Lower leg skin (tissue), 4 donors: ENCODE measurements around the gene NGLY1. TPM values are rescaled to one million over a fixed set of nuclear protein-coding genes. Genes with fewer than 3 reads are reported as not detected.

Experiments used
- DNase-seq, 2 donors: peaks; one replicate each; pipeline ENCODE4 v3.0.0-alpha.2; 2019; ENCODE audit warnings: low spot score in 2 of 2
- H3K4me3 ChIP-seq: fragments of 200-600 bp; sonication (generic); 2 replicates; pipeline ENCODE4 v1.5.1; 2017; ENCODE audit warnings: mild to moderate bottlenecking, low read depth; ENCODE audit not compliant: poor library complexity, severe bottlenecking
- POLR2A ChIP-seq, 2 donors: fragments of 450-650 bp; IDR thresholded peaks; one replicate each; pipeline ENCODE4 v1.6.1; 2016 to 2017; ENCODE audit warnings: antibody characterized with exemption in 2 of 2, mild to moderate bottlenecking in 1 of 2, moderate library complexity in 1 of 2
- WGBS, 2 donors: methylation state at CpG; one replicate each; pipeline ENCODE4 v1.1.5; 2018; 5-methylcytosine and 5-hydroxymethylcytosine counted together
- intact Hi-C: fragments of 100-400 bp; cut with DNase I; formaldehyde crosslinking; loops from one replicate; pipeline ENCODE4 v1.15.0; 2023; ENCODE audit warnings: low total_unique reads
- total RNA-seq, 4 donors: library from RNA; depleted of rRNA; stranded (reverse); fragments of >200 nt; gene quantifications; one replicate each; pipeline ENCODE4 v1.1.0, GENCODE V29; 2016
- TF ChIP-seq, protein P1 (sequence below), 3 donors: fragments of 450-650 bp; IDR thresholded peaks; one replicate each; pipeline ENCODE4 v1.5.1; 2016; ENCODE audit warnings: antibody characterized with exemption in 3 of 3, mild to moderate bottlenecking in 3 of 3, moderate library complexity in 2 of 3

The NGLY1 gene
- total RNA-seq, 4 donors from 2014 or later, result 10.2 to 21.1 (median 17.0) TPM

DNA sequence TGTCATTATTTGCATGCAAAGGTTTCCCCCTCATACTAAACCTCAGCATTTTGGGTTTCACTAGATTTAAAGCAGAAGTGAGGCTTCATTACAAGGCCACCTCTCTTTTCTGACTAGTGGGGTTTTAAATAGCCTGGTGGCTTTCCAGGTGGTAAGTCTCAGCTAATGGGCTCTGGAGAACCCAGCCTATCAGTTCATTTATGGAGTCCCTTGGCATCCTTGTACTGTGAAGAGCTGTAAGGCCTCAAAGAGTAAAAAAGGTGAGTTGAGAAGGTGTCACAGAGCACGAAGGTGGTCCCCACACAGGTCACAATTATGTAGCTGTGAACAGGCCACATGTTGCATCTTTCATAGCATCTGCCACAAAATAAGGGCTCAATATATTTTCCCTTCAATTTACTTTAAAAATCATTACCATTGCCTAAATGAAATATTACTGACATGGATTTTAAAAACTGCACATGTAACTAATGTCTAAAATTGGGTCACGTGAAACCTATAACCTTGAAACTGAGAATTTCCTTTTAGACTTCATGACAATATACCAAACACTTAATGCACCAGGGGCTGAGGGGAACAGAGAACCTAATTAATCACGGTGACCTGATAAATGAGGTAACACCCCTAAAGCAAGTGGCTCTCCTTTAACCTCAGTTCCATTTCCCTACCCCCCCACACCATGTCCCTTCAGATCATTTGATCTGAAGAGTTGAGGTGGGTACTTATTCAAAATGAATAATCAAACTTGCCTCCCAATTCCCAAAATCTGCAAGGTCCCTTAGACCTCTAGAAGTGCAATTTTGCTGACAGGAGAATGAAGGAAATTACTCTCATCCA, 1.3 kb downstream of the NGLY1 start:
- TF ChIP-seq, protein P1, sequence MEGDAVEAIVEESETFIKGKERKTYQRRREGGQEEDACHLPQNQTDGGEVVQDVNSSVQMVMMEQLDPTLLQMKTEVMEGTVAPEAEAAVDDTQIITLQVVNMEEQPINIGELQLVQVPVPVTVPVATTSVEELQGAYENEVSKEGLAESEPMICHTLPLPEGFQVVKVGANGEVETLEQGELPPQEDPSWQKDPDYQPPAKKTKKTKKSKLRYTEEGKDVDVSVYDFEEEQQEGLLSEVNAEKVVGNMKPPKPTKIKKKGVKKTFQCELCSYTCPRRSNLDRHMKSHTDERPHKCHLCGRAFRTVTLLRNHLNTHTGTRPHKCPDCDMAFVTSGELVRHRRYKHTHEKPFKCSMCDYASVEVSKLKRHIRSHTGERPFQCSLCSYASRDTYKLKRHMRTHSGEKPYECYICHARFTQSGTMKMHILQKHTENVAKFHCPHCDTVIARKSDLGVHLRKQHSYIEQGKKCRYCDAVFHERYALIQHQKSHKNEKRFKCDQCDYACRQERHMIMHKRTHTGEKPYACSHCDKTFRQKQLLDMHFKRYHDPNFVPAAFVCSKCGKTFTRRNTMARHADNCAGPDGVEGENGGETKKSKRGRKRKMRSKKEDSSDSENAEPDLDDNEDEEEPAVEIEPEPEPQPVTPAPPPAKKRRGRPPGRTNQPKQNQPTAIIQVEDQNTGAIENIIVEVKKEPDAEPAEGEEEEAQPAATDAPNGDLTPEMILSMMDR (IDR thresholded peaks at IDR 0.05), result no peak
- no peak for TF ChIP-seq POLR2A (IDR thresholded peaks at IDR 0.05)
- H3K4me3 ChIP-seq, result peak overlapping the region; percentile 79
- intact Hi-C loops, result no loop called here
- 58 to 65% methylated on average over 3 of the region's 3 CpGs for WGBS, 2 donors
- no peak for DNase-seq

DNA sequence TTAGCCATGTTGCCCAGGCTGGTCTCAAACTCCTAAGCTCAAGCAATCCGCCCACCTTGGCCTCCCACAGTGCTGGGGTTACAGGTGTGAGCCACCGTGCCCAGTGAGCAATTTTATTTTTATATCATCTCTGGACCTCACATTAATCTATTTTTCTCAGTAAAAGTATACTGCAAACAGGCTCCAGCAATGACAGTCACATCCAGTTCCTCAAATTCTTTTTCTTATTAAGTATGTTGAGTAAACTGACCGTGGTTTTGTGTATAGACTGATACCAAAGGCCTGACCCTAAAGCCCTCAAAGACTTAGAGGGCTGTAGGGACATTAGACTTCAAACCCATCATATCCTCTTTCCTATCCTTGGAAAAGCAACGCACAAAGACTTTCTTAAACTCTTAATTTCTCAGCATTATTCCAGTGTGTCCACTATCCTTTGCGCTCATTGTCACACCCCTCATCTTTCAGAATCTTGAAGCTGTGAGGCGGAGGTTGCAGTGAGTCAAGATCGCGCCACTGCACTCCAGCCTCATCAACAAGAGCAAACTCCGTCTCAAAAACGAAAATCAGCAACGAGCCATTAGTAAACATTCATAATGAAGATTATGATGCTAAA, 2.0 kb downstream of the NGLY1 start:
- WGBS, 2 donors, result 93 to 95% methylated on average over 11 of the region's 11 CpGs
- DNase-seq, result no peak
- no peak overlapping the region for H3K4me3 ChIP-seq
- no peak for TF ChIP-seq POLR2A (IDR thresholded peaks at IDR 0.05)
- TF ChIP-seq, protein P1 (IDR thresholded peaks at IDR 0.05), result no peak
- intact Hi-C loops, result no loop called here

DNA sequence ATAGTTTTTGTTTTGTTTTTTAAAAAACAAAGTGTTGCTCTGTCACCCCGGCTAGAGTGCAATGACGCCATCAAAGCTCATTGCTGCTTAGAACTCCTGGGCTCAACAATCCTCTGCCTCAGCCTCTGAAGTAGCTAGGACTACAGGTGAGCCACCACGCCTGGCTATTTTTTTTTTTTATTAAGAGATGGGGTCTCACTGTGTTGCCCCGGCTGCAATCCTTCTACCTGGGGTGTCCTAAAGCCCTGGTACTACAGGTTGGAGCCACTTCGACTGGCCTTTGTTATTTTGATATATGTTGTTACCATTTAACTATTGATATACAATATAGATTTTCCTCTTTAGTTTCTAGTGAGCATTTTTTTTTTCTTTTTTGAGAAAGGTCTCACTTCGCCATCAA, 2.6 kb downstream of the NGLY1 start:
- 94 to 96% methylated on average over 6 of the region's 6 CpGs for WGBS, 2 donors

DNA sequence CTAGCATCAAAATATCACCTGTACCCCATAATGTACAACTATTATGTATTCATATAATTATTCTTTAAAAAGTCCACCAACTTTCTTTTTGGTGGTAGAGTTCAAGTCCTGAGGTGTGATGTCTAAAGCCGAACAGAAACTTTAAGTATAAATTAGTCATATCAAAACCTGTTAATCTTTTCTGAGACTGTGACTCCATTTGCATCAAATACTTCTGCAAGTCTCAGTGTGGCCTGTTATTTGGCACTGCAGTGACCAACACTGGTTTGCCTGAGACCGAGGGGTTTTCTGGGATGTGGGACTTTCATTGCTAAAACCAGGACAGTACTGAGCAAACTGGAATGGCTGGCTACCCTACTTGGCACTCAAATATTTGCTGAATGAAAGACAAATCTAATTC, 7.3 kb downstream of the NGLY1 start:
- TF ChIP-seq POLR2A (IDR thresholded peaks at IDR 0.05), result no peak
- TF ChIP-seq, protein P1 (IDR thresholded peaks at IDR 0.05), result no peak
- 85 to 95% methylated on average over 2 of the region's 2 CpGs for WGBS, 2 donors
- DNase-seq, result no peak
- intact Hi-C loops, result no loop called here
- no peak overlapping the region for H3K4me3 ChIP-seq

More for the DNA sequence above, 2.6 kb downstream of the NGLY1 start:
- intact Hi-C loops, result no loop called here
- TF ChIP-seq, protein P1 (IDR thresholded peaks at IDR 0.05), result no peak
- TF ChIP-seq POLR2A (IDR thresholded peaks at IDR 0.05), result no peak
- DNase-seq, result no peak
- H3K4me3 ChIP-seq, result no peak overlapping the region

DNA sequence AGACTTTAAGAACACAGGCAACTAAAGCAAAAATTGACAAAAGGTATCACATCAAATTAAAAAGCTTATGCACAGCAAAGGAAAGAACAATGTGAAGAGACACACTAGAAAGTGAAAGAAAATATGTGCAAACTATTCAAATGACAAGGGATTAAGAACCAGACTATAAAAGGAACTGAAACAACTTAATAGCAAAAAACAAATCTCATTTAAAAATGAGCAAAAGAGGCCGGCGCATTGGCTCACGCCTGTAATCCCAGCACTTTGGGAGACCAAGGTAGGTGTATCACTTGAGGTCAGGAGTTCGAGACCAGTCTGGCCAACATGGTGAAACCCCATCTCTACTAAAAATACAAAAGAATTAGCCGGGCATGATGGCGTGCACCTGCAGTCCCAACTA, 14.4 kb downstream of the NGLY1 start:
- H3K4me3 ChIP-seq, result no peak overlapping the region
- intact Hi-C loops, result no loop called here
- 88 to 95% methylated on average over 6 of the region's 6 CpGs for WGBS, 2 donors
- no peak for TF ChIP-seq POLR2A (IDR thresholded peaks at IDR 0.05)
- TF ChIP-seq, protein P1 (IDR thresholded peaks at IDR 0.05), result no peak
- no peak for DNase-seq
